22Rv1 (cell line): ENCODE measurements around the gene HLA-F.

Source experiments
- ZFX ChIP-seq: fragments of 450-650 bp; IDR thresholded peaks from 2 replicates; pipeline ENCODE4 v1.6.1; 2017; ENCODE audit warnings: antibody characterized with exemption, borderline replicate concordance
- TF ChIP-seq, protein P1 (sequence below): fragments of 450-650 bp; IDR thresholded peaks from 2 replicates; pipeline ENCODE4 v1.5.1; 2017; ENCODE audit warnings: mild to moderate bottlenecking

DNA sequence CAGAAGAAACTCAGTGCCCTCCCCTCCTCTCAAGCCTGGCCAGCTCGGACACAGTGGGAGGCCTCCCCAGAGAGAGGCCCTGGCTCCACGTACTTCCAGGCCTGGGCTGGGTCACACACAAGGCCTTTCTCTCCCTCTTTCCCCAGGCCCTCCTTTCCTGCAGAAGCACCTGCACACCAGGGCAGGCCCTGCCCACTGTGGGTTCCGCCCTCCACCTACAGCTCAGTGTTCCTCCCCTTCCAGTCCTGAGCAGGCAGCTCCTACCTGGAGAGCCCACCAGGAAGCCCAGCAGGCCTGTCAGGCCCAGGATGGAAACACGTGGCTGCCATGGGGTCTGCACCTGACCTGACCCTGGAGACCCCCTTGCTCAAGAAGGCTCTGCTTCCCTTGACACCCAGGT is 18.9 kb downstream of the HLA-F start:
- TF ChIP-seq, protein P1, sequence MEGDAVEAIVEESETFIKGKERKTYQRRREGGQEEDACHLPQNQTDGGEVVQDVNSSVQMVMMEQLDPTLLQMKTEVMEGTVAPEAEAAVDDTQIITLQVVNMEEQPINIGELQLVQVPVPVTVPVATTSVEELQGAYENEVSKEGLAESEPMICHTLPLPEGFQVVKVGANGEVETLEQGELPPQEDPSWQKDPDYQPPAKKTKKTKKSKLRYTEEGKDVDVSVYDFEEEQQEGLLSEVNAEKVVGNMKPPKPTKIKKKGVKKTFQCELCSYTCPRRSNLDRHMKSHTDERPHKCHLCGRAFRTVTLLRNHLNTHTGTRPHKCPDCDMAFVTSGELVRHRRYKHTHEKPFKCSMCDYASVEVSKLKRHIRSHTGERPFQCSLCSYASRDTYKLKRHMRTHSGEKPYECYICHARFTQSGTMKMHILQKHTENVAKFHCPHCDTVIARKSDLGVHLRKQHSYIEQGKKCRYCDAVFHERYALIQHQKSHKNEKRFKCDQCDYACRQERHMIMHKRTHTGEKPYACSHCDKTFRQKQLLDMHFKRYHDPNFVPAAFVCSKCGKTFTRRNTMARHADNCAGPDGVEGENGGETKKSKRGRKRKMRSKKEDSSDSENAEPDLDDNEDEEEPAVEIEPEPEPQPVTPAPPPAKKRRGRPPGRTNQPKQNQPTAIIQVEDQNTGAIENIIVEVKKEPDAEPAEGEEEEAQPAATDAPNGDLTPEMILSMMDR = no peak
- TF ChIP-seq ZFX = no peak
